ENCODE measurements around the gene IRGQ. TPM values are rescaled to one million over a fixed set of nuclear protein-coding genes. Genes with fewer than 3 reads are reported as not detected.
"Not testable (repeated sequence)": the region's sequence is repeated elsewhere in the genome, so short reads cannot be mapped to it uniquely, and the experiment has no call there.

Gene IRGQ
- total and polyA plus RNA-seq, 7 donors: 5.5 to 26.9 (median 21.5) TPM

DNA sequence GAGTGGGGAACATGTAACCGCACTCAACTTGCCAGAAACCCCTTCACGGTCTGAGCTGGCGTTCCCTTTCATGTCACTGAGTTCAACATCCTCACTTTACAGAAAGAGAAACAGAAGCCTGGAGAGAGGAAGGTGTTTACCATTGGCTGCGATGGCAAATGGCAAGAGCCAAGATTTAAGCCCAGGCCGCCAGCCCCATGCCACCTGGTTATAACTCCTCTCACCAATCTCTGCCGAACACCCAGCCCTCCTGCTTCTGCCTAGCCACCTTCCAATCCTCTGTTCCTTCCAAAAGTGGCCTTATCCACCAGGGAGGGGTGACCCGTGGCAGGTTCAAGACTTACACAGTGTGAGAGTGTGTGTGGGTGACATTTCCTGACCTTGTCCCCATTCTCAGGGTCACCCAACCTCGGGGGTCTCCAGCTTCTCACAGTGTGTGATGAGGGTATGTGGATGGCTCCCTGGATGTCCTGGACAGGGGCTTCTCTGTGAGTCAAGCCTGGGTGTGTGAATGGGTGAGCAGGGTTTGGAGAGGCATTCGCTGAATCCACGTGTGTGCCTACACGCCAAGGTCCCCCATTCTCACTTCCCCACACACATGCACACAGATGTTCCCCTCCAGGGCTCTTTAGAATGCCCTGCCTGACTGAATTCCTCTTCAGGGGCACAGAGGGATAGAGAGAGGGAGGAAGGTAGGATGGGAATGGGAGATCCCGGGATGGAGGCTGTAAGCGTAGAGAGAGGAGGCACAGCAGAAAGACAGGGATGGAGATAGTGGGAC is 42.5 kb upstream of the IRGQ start:
- no peaks in the 10 kb centered on the region for H3K36me3 ChIP-seq (ENCODE audit: insufficient read depth in 1 of 2, low read depth in 1 of 2)
- H3K27ac ChIP-seq: no peak overlapping the region
- peak overlapping the region; percentile 59 for H3K4me3 ChIP-seq
- H3K27me3 ChIP-seq (ENCODE audit: insufficient read depth in 3 of 3, low read length in 2 of 3): peaks cover 0 to 10% (median 5%) of the 10 kb centered on the region in 3 donors
- 70 to 72% (median 71%) methylated on average over 13 of the region's 13 CpGs for WGBS, 3 donors
- TF ChIP-seq, protein P1, sequence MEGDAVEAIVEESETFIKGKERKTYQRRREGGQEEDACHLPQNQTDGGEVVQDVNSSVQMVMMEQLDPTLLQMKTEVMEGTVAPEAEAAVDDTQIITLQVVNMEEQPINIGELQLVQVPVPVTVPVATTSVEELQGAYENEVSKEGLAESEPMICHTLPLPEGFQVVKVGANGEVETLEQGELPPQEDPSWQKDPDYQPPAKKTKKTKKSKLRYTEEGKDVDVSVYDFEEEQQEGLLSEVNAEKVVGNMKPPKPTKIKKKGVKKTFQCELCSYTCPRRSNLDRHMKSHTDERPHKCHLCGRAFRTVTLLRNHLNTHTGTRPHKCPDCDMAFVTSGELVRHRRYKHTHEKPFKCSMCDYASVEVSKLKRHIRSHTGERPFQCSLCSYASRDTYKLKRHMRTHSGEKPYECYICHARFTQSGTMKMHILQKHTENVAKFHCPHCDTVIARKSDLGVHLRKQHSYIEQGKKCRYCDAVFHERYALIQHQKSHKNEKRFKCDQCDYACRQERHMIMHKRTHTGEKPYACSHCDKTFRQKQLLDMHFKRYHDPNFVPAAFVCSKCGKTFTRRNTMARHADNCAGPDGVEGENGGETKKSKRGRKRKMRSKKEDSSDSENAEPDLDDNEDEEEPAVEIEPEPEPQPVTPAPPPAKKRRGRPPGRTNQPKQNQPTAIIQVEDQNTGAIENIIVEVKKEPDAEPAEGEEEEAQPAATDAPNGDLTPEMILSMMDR (IDR thresholded peaks at IDR 0.05): no peak
- intact Hi-C loops (cut with DNase I): no loop called here
- ATAC-seq: no peak
- no peaks in the 10 kb centered on the region for H3K9me3 ChIP-seq
- H3K4me1 ChIP-seq: no peaks in the 10 kb centered on the region
- no peak for DNase-seq

GRCh38 chr19:43636121-43636683 is 40.3 kb upstream of the IRGQ start:
- no peak overlapping the region for H3K27ac ChIP-seq
- DNase-seq (no peak), ATAC-seq (no peak)
- TF ChIP-seq, protein P1 (IDR thresholded peaks at IDR 0.05): no peak
- WGBS, 3 donors: 78 to 83% (median 83%) methylated on average over 14 of the region's 14 CpGs
- no peak overlapping the region for H3K4me3 ChIP-seq
- H3K27me3 ChIP-seq (ENCODE audit: insufficient read depth in 3 of 3, low read length in 2 of 3): peaks cover 0 to 8% (median under 1%) of the 10 kb centered on the region in 3 donors
- no peaks in the 10 kb centered on the region for H3K9me3 ChIP-seq
- intact Hi-C loops (cut with DNase I): no loop called here
- H3K36me3 ChIP-seq (ENCODE audit: insufficient read depth in 1 of 2, low read depth in 1 of 2): no peaks in the 10 kb centered on the region
- no peaks in the 10 kb centered on the region for H3K4me1 ChIP-seq

DNA sequence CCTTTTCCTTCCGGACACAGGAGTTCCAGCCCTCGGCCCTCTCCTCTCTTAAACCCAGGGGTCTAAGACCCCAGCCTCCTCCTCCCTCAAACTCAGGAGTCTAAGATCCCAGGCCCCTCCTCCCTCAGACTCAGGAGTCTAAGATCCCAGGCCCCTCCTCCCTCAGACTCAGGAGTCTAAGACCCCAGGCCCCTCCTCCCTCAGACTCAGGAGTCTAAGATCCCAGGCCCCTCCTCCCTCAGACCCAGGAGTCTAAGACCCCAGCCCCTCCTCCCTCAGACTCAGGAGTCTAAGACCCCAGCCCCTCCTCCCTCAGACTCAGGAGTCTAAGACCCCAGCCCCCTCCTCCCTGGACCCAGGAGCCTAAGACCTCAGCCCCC is 39.6 kb upstream of the IRGQ start:
- H3K9me3 ChIP-seq; H3K36me3 ChIP-seq (ENCODE audit: insufficient read depth in 1 of 2, low read depth in 1 of 2); intact Hi-C loops (cut with DNase I); H3K27ac ChIP-seq; H3K27me3 ChIP-seq (ENCODE audit: insufficient read depth in 3 of 3, low read length in 2 of 3); H3K4me3 ChIP-seq; H3K4me1 ChIP-seq; DNase-seq; ATAC-seq: not testable (repeated sequence)
- WGBS, 3 donors: 48 to 61% (median 49%) methylated on average over 2 of the region's 2 CpGs

DNA sequence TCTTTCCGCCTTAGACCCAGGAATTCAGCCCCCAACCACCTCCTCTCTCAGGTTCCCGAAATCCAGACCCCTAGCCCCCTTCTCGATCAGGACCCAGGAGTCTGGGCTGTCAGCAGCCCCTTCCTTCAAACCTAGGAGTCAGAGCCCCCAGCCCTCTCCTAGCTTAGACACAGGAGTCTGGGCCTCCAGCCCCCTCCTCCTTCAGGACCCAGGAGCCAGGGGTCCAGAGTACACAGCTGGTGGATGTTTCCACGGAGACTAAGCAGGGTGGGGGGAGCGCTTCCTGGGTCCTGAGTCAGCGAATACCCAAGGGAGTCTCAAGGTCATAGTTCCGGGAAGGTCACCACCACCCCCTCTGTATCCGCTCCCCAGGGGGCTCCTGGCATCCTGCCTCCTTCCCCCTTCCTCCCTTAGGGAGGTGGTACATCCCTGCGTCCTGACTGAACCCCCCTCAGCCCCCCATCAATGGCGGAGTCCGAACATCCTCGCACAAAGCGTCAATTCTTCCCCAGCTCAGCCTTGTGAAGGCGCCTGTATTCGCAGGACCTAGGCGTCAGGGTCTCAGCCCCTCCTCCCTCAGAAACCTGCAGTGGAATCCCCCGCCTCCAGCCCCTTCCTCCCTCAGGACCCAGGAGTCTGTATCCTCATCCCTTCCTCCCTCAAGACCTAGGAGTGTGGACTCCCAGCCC is 39.1 kb upstream of the IRGQ start:
- H3K4me1 ChIP-seq: no peaks in the 10 kb centered on the region
- no peak for ATAC-seq
- no peak overlapping the region for H3K4me3 ChIP-seq
- TF ChIP-seq, protein P1 (IDR thresholded peaks at IDR 0.05): no peak
- H3K36me3 ChIP-seq (ENCODE audit: insufficient read depth in 1 of 2, low read depth in 1 of 2): no peaks in the 10 kb centered on the region
- H3K27me3 ChIP-seq (ENCODE audit: insufficient read depth in 3 of 3, low read length in 2 of 3): peaks cover 0 to 3% (median 0%) of the 10 kb centered on the region in 3 donors
- WGBS, 3 donors: 17 to 29% (median 18%) methylated on average over 16 to 17 of the region's 17 CpGs
- intact Hi-C loops (cut with DNase I): no loop called here
- no peaks in the 10 kb centered on the region for H3K9me3 ChIP-seq
- no peak for DNase-seq
- no peak overlapping the region for H3K27ac ChIP-seq

- 43 to 52% (median 50%) methylated on average over 5 of the region's 5 CpGs for WGBS, 3 donors
- Histone ChIP-seq H3K27ac (no peak overlapping the region), H3K36me3 (ENCODE audit: insufficient read depth in 1 of 2, low read depth in 1 of 2) (no peaks in the 10 kb centered on the region), H3K4me3 (no peak overlapping the region), H3K27me3 (ENCODE audit: insufficient read depth in 3 of 3, low read length in 2 of 3) (peaks cover 0 to 3% (median 0%) of the 10 kb centered on the region in 3 donors), H3K4me1 (no peaks in the 10 kb centered on the region), H3K9me3 (no peaks in the 10 kb centered on the region)
- ATAC-seq (no peak), DNase-seq (no peak)
- intact Hi-C loops (cut with DNase I): no loop called here
- TF ChIP-seq, protein P1 (IDR thresholded peaks at IDR 0.05): no peak
Measured at GRCh38 chr19:43634506-43634871, 38.6 kb upstream of the IRGQ start.

Measured in psoas muscle (tissue), 8 donors.